Measurements from ENCODE around the gene TXLNA. TPM values are rescaled to one million over a fixed set of nuclear protein-coding genes. Genes with fewer than 3 reads are reported as not detected.

Gene TXLNA
- total RNA-seq, 4 donors from 2014 or later, result 50.0 to 72.0 (median 56.3) TPM

GRCh38 chr1:32186491-32186890 is 7.0 kb downstream of the TXLNA start:
- H3K27me3 ChIP-seq, result no peaks in the 10 kb centered on the region
- TF ChIP-seq EP300 (IDR thresholded peaks at IDR 0.05) (no peak), POLR2AphosphoS5 (IDR thresholded peaks at IDR 0.05) (no peak), CTCF (IDR thresholded peaks at IDR 0.05) (no peak), POLR2A (IDR thresholded peaks at IDR 0.05) (no peak)
- DNase-seq (ENCODE audit: low spot score in 2 of 2), result no peak
- H3K9me3 ChIP-seq, result no peaks in the 10 kb centered on the region
- peaks cover 36% of the 10 kb centered on the region for H3K4me1 ChIP-seq
- H3K36me3 ChIP-seq, result peaks cover 70% of the 10 kb centered on the region
- no peak overlapping the region for H3K4me3 ChIP-seq
- H3K27ac ChIP-seq, result no peak overlapping the region
- 97% methylated on average over 2 of the region's 2 CpGs for WGBS

- H3K36me3 ChIP-seq, result peaks cover 84% of the 10 kb centered on the region
- no peak for DNase-seq (ENCODE audit: low spot score in 2 of 2)
- H3K27me3 ChIP-seq, result no peaks in the 10 kb centered on the region
- no peaks in the 10 kb centered on the region for H3K9me3 ChIP-seq
- WGBS, result 98% methylated on average over 9 of the region's 9 CpGs
- H3K27ac ChIP-seq, result no peak overlapping the region
- TF ChIP-seq CTCF (IDR thresholded peaks at IDR 0.05) (no peak), POLR2A (IDR thresholded peaks at IDR 0.05) (no peak), EP300 (IDR thresholded peaks at IDR 0.05) (no peak), POLR2AphosphoS5 (IDR thresholded peaks at IDR 0.05) (no peak)
- peaks cover 24% of the 10 kb centered on the region for H3K4me1 ChIP-seq
- H3K4me3 ChIP-seq, result no peak overlapping the region
These were observed 8.4 kb downstream of the TXLNA start for GRCh38 chr1:32187850-32188249.

- Histone ChIP-seq H3K4me1 (peaks cover 7% of the 10 kb centered on the region), H3K36me3 (peaks cover 100% of the 10 kb centered on the region), H3K9me3 (no peaks in the 10 kb centered on the region), H3K27me3 (no peaks in the 10 kb centered on the region), H3K27ac (no peak overlapping the region), H3K4me3 (no peak overlapping the region)
- WGBS, result 86% methylated on average over 8 of the region's 8 CpGs
- DNase-seq (ENCODE audit: low spot score in 2 of 2), result no peak
- TF ChIP-seq EP300 (IDR thresholded peaks at IDR 0.05), result no peak
- TF ChIP-seq CTCF (IDR thresholded peaks at IDR 0.05), result no peak
- no peak for TF ChIP-seq POLR2A (IDR thresholded peaks at IDR 0.05)
- no peak for TF ChIP-seq POLR2AphosphoS5 (IDR thresholded peaks at IDR 0.05)
These were observed 12.9 kb downstream of the TXLNA start for GRCh38 chr1:32192220-32192948.

- Histone ChIP-seq H3K4me1 (peaks cover 15% of the 10 kb centered on the region), H3K9me3 (no peaks in the 10 kb centered on the region), H3K4me3 (no peak overlapping the region), H3K27ac (no peak overlapping the region), H3K27me3 (no peaks in the 10 kb centered on the region), H3K36me3 (peaks cover 79% of the 10 kb centered on the region)
- TF ChIP-seq POLR2AphosphoS5 (IDR thresholded peaks at IDR 0.05), result no peak
- 91% methylated on average over 6 of the region's 6 CpGs for WGBS
- DNase-seq (ENCODE audit: low spot score in 2 of 2), result no peak
These were observed 15.5 kb downstream of the TXLNA start for GRCh38 chr1:32194984-32195383.

- TF ChIP-seq EP300 (IDR thresholded peaks at IDR 0.05), result no peak
- WGBS, result 80% methylated on average over 3 of the region's 3 CpGs
- H3K9me3 ChIP-seq, result no peaks in the 10 kb centered on the region
- no peak overlapping the region for H3K4me3 ChIP-seq
- H3K27ac ChIP-seq, result no peak overlapping the region
- H3K36me3 ChIP-seq, result peaks cover 74% of the 10 kb centered on the region
- DNase-seq (ENCODE audit: low spot score in 2 of 2), result no peak
- peaks cover 18% of the 10 kb centered on the region for H3K4me1 ChIP-seq
- H3K27me3 ChIP-seq, result no peaks in the 10 kb centered on the region
These were observed 16.1 kb downstream of the TXLNA start for GRCh38 chr1:32195531-32195930.

- H3K36me3 ChIP-seq, result peaks cover 67% of the 10 kb centered on the region
- peaks cover 24% of the 10 kb centered on the region for H3K4me1 ChIP-seq
- no peaks in the 10 kb centered on the region for H3K9me3 ChIP-seq
- no peaks in the 10 kb centered on the region for H3K27me3 ChIP-seq
- no peak for TF ChIP-seq POLR2AphosphoS5 (IDR thresholded peaks at IDR 0.05)
- TF ChIP-seq CTCF (IDR thresholded peaks at IDR 0.05), result no peak
- TF ChIP-seq POLR2A (IDR thresholded peaks at IDR 0.05), result no peak
- no peak for TF ChIP-seq EP300 (IDR thresholded peaks at IDR 0.05)
- no peak overlapping the region for H3K4me3 ChIP-seq
- DNase-seq (ENCODE audit: low spot score in 2 of 2), result no peak
- H3K27ac ChIP-seq, result no peak overlapping the region
These were observed 16.7 kb downstream of the TXLNA start for GRCh38 chr1:32195972-32196823.
